NB4 (cell line): ENCODE data around the gene C11orf21.

Experiments
- POLR2A ChIP-seq: IDR thresholded peaks from 2 replicates; pipeline ENCODE4 v1.6.1; 2011; ENCODE audit warnings: mild to moderate bottlenecking; ENCODE audit not compliant: insufficient read length; ENCODE audit errors: extremely low read depth
- TF ChIP-seq, protein P1 (sequence below): IDR thresholded peaks from one replicate; pipeline ENCODE4 v1.5.1; 2012; ENCODE audit warnings: low read depth, low read length

DNA sequence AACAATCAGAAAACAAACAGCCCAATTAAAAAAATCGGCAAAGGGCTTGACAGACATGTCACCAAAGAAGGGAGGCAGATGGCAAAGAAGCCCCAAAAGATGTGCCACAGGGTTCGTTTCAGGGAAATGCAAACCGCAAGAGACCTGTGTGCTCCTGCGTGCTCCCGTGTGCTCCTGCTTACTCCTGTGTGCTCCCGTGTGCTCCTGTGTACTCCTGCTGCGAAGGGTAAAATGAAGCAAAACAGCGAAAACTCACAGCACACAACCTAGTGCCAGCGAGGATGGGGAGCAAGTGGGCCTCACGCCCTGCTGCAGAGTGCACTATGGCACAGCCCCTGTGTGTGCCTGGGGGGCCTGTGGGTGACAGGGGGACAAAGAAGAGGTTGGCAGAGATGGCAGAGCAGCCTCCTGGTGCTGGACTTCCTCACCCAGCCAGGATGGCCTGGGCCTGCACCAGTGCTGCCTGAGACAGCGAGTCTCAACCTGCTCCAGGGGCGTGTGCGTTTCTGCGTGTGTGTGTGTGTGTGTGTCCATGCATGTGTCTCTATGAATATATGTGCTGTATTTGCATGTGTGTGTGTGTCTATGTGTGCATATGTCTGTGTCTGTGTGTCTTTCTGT is 45.3 kb downstream of the C11orf21 start:
- TF ChIP-seq, protein P1, sequence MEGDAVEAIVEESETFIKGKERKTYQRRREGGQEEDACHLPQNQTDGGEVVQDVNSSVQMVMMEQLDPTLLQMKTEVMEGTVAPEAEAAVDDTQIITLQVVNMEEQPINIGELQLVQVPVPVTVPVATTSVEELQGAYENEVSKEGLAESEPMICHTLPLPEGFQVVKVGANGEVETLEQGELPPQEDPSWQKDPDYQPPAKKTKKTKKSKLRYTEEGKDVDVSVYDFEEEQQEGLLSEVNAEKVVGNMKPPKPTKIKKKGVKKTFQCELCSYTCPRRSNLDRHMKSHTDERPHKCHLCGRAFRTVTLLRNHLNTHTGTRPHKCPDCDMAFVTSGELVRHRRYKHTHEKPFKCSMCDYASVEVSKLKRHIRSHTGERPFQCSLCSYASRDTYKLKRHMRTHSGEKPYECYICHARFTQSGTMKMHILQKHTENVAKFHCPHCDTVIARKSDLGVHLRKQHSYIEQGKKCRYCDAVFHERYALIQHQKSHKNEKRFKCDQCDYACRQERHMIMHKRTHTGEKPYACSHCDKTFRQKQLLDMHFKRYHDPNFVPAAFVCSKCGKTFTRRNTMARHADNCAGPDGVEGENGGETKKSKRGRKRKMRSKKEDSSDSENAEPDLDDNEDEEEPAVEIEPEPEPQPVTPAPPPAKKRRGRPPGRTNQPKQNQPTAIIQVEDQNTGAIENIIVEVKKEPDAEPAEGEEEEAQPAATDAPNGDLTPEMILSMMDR = no peak
- no peak for TF ChIP-seq POLR2A
